Activated CD8-positive, alpha-beta memory T cell treated with anti-CD3 and anti-CD28 coated beads, Interleukin-2, amount 50 U/mL, for 24 hours (primary cell): ENCODE measurements around the gene TTC4.
"Not testable (repeated sequence)": the region's sequence is repeated elsewhere in the genome, so short reads cannot be mapped to it uniquely, and the experiment has no call there.

Experiments used
- DNase-seq: peaks from one replicate; pipeline ENCODE4 v3.0.0-alpha.2; 2020; ENCODE audit errors: extremely low read depth

The TTC4 gene

DNA sequence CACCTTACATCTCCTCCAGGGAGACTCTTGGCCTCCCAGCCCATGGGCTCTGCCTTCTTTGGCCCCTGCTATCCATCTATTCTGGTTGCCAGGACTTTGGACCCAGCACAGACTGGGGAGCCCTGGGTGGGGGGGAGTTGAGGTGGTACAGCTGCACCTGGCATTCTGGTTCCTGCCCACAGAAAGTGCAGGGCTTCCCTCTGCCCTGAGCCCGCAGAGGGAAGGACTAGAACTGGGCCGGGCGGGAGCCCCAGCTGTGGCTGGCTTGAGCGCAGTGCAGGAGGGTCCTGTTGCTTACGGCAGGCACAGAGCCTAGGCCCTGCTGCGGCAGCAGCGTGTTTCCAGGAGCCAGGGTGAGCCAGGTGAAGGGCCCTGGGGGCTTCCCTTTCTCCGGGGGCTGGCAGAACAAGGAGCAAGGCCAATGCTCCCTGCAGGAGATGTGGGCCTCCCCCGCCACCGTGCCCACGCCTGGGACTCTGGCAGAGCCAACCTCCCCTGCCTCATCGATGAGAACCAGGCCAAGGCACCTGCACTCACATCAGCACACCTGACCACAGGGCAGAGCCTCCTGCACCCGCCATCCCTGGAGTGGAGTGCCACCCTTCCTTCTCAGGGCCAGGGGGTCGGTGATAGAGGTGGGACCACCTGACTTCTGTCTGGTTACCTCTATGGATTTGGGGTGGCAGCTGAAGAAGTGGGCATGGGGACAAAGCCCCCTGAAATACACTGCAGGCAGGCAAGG lies 32.6 kb downstream of the TTC4 start:
- DNase-seq = no peak

DNA sequence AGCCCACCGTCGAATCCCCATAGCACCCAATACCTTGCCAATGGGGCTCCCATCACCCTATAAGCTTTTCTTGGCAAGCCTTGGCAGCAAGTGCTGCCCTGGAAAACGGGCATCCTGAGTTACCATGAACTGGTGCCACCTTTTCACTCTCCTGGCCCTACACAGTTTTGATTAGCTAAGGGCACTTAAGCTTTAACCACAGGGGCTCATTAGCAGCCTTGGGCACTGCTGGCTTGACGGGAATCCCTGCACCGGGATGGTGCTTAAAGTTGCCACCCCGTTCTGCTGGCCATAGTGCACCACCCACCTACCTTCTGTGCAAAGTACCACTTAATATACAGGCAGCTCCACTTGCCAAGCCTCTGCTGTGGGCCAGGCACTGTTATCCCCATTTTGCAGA lies 34.9 kb downstream of the TTC4 start:
- DNase-seq = no peak

DNA sequence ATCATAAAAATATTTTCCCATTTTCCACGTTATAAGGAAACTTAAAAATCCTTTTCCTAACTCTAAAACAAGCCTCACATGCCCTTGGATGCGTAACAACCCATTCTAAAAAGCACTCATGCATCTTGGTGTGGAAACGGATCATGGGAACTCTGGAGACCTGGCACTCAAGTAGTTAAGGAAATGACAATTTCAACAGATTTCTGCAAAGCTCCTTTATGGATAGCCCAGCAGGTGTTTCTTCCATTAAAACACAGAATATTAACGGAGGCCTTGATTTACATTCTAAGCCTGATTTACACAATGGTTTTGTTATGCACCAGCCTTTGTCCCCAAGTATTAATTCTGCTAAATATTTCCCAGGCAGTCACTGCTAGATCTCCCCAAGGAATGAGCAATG lies 35.8 kb downstream of the TTC4 start:
- DNase-seq = no peak

DNA sequence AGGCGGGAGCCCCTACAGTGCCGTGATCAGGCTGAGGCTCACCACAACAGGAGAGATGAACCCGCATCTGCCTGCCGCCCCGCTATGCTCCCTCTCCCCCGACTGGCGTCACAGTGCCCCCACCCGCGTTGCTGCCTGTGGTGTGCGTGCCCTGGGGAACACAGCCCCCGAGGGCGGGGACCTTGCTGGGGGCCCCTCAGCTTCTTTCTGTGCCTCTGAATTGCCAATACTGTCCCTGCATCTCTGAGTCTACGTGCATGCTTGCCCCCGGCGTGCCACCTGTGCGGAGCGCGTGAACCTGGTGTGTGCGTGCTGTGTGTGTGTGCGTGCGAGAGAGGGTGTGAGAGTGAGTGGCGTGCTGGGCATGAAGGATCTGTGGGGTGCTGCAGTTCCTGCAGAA lies 38.4 kb downstream of the TTC4 start:
- no peak for DNase-seq

DNA sequence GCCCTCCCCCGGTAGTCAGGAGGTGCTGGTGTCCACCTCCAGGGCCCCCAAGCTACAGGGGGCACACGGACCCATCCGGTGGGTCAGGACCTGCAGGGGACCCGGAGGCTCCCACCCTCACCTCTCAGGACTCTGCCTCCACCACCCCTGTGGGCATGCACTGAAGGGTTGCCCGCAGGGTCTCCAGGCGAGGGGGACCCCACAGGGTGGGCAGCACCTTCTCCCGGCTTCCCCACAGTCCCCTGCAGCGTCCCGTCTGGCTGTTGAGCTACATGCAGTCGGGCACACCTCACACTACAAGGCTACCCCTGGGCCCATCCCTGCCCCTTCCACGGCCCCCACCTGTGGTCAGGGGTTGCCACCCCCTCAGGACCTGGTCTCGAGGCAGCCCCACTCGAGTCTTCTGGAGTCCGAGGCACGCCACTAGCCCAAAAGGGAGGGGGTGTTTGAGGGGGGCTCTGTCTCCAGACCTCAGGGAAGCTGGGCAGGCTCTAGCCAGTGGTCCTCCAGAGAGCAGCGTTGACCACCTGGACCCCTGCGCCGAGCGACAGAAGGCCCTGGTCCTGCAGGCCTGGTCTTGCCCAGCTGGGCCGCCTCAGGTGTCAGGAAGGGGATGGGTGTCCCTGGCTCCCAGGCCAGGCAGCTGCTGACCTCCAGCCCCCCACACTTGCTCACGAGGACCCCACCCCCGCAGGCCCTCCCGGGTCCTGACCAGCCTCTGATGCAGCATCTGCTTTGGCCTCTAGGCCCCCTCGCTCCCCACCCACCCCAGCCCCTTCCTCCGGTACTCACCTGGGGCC lies 39.0 kb downstream of the TTC4 start:
- no peak for DNase-seq

DNA sequence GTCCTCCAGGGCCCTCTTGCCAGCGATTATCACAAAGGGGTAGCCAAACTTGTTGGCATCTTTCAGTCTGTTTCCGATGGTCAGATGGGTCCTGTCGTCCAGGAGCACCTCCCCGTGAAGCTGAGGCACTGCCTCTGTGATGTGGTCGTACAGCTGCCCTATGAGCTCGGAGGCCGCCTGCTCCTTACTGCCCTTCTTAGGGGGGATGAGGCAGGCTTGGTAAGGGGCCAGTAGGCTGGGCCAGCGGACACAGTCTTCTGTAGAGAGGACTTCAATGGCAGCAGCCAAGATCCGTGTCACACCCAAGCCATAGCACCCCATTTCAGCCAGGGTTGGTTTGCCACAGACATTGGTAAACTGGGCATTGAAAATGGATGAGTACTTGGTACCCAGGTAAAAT lies 42.2 kb downstream of the TTC4 start:
- DNase-seq = no peak

DNA sequence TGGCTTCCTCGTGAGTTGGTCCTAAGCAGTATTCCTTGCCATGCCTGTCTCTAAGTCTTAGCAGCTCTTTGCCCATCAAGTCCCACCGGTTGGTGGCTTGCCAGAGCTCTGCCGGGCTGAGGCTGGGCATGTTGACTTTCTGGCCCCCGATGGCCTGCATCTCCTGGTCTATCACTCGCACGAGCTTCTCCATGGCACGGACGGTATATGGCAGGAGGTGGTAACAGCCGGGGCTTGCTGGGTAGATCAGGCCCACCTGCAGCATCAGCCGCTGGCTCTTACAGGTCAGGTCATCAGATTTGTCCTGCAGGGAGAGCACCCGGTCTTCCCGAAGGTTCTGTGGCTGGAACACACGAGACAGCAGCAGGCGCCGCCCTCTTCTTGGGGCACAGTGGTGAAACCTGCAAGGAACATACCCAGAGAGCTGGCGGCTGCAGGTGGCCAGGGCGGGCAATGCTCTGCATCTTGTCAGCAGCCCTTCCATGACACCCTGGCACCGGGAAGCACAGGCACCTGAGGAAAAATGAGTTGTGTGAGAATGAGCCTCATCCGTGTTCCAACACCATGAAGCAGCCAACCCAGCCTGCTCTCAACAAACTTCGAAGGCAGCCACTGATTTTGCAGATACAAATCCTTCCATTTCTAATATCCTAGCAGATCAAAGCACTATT lies 43.2 kb downstream of the TTC4 start:
- no peak for DNase-seq

DNA sequence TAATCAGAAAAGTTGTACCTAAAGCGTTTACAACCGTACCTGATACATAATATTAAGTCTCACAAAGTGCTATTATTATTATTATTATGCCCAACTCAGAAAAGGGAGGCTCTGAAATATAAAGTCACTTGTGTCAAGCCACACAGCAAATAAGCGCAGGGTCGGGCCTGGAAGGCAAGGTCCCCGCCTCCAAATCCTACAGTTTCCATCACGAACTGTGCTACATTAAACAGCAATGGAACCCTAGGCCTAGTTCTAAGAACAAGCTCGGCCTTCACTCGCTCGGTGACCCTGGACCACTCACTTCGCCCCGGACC lies 48.1 kb downstream of the TTC4 start:
- no peak for DNase-seq

DNA sequence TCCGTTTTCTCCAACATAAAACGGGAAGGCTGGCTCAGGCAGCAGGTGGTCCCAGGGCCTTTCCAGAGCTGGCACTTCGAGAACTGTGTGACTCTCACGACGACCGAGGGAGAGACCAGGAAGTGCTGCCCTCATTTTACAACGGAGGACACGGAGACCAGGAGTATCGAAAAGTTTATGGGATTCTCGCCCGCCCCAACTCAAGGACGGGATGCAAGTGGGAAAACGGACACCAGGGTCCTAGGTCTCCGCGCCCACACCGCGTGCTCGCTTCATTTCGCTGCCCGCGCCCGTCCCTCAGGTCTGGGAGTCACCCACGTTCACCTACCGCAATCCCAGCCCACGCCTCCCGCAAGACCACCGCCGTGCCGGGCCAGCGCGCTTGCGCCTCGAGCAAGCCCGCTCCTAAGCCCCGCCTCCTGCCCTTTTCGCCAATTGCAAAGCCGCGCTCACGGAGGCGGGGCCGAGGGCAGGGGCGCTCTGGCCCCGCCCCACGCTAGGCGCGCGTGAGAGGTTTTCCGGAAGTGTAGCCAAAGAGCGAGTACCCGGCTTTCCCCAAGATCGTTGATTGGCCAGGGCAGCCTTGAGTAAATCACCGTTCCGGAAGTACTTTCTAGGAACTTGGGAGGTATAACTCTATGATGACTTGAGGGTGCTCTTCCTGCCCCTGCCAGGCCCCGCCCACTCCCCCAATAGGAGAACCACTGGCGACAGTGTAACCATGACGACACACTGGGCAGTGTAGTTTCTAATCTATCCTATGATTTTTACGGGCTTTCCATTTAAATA lies 48.7 kb downstream of the TTC4 start, which contains the start of gene PARS2:
Gene PARS2 (minus strand): TSS at position 391 of the 789 bp plus-strand sequence. CDS start 5,362 bp downstream, outside the sequence.
- DNase-seq = peak; percentile 86

DNA sequence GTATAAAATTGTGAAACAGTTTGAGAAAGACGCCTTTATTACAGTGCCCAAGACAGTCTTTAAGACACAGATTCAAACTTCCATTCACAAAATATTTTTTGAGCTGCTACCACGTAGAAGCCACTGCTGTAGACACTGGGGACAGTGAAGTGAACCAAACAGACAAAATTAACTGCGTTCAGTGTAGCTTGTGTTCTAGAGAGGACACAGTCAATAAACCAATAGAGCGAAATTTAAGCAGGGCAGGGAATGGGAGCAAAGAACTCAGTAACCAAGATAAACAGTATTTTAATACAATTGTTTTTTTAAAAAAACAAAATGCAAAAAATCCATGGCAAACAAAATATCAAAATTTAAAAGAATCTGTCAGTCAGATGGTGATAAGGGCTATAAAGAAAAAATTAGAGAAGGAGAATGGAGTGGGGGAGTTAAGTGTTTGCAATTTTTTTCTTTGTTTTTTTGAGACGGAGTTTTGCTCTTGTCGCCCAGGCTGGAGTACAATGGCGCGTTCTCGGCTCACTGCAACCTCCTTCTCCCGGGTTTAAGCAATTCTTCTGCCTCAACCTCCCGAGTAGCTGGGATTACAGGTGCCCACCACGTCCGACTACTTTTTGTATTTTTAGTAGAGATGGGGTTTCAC lies 49.4 kb downstream of the TTC4 start:
- no peak for DNase-seq

DNA sequence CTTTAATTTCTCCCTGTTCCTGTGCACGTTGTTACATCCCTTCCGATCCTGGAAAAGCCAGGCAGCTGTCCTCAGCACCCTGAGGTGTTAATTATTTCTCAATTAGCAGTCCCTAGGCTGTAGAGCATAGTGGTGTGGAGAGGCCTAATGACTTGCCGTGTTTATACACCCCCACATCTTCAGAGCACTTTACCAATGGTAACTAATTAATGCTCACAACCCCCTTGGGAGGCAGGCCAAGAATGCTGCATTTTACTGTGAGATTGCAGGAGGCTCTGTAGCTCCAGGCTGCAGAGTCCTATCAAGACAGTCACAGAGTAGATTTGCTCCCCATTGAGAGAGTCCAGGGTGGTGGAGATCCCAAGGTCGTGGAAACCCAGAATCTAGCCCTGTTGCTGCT lies 51.1 kb downstream of the TTC4 start:
- DNase-seq = no peak

DNA sequence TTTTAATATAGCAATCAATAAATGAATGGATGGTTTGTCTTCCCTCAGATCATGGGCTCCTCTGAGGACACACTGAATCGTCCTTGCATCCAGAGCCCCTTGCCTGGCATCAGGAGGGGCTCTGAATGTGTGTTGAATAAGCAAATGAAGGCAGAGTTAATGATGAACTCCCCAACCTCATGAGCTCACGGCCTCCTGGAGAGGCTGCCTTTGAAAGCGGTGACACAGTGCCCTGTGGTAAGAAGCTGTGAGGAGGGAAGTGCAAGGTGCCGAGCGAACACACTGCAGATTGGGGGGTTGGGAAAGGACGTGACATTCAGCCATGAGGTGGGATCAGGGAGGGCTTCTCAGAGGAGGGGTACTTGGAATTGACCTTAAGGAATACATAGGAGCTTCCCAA lies 51.9 kb downstream of the TTC4 start:
- DNase-seq = no peak

DNA sequence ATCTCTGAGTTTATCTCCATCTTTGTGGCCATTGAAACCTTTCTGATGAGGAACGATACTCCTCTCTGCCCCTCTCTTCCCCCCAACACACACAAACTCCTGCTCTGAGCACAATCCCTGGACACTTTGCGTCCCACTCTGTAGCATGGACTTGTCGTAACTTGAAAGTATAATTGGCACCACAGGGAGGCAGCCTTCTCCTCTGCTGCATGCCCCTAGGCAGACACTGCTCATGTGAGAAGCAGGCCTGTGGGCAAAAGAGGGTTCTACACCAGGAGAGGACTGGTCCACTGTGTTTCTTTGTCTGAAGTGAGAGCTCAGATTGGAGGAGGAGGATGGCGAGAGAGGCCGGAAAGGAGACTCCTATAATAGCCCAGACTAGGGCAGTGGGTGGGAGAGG lies 52.4 kb downstream of the TTC4 start:
- DNase-seq = no peak

DNA sequence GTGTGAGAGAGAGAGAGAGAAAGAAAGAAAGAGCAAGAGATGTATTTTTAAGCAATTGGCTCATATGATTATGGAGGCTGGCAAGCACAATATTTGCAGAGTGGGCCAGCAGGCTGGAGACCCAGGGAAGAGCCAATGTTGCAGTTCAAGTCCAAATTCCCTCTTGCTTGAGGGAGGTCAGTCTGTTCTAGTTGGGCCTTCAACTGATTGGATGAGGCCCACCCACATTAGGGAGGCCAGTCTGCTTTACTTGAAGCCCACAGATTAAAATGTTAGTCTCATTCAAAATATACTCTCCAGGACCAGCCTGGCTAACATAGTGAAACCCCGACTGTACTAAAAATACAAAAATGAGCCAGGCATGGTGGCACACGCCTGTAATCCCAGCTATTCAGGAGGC lies 57.3 kb downstream of the TTC4 start:
- no peak for DNase-seq

DNA sequence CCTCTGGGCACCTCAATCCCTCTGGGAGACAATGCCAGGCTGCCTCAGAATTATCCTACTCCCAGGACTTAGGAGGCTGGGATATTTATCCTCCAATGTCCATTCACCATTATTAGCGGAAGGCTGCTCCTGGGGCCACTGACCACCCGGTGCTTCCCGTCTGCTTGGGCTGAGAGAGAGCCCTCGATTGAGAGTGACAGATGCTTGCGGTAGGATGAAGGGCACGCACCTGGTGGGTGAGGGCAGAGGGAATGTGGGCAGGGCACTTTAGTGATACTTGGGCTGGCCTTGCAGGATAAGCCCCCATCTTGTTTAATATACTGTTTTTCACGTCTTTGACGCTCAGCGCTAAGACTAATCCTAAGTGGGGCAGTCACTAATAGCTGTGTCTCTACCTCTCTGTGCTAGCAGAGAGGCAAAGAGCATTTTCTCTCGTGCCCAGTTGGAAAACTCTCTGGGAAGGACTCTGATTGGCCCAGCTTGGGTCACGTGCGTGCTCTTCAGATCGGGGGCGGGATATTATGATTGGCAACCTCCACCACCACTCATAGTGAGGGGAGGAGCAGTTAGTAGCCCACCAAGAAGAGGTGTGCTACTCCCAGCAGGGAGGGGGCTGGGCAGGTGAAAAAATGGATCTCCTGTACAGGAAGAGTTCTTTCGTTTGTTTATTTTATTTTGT lies 59.3 kb downstream of the TTC4 start:
- no peak for DNase-seq

DNA sequence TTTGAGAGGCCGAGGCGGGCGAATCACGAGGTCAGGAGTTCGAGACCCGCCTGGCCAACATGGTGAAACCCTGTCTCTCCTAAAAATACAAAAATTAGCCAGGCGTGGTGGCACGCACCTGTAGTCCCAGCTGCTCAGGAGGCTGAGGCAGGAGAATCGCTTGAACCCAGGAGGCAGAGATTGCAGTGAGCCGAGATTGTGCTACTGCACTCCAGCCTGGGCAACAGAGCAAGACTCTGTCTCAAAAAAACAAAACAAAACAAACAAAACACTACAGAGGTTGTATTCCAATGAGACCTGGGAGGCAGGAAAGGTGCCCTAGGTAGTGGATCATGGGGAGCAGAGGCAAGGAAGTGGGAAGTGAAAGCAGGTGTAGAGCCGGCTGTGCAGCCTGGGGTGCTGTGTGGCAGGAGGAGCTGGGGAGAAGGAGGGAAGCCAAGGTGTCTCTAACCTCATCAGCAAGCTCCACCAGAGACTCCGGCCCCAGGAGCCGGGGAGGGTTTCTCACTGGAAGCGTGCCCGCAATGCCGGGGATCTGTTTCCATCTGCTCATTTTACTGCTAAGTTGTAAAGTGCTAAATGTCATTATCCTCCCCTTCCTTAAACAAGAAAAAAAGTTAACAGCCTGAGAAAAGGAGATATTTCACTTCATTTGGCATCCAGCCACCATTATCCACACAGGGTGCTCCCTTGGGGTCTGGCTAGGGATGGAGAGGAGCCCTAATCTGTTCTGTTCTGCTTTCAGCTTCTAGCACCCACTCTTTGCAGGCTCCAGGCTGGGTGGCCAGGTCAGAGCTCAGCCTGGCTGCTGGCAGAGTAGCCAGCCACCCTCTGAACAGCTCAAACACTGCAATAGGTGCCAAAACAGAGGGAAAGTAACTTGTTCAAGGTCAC lies 60.4 kb downstream of the TTC4 start:
- DNase-seq = not testable (repeated sequence)

DNA sequence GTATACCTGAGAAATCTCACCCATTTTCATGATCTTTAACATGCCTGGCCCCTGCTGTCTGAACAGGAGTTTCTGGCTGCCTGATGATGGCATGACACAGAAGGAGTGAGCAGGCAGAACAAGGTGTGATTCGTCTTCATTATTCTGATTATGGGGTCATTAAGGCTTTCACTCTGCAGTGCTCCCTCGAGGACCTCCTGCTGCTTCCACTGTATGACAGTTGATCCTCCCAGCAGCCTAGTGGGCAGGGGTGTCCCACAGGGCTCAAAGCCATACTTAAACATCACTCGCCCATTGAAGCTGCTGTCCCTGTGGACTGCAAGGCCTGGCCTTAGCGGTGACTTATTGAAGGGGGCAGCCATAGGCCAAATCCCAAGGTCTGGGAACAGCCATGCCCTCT lies 61.4 kb downstream of the TTC4 start:
- DNase-seq = no peak

DNA sequence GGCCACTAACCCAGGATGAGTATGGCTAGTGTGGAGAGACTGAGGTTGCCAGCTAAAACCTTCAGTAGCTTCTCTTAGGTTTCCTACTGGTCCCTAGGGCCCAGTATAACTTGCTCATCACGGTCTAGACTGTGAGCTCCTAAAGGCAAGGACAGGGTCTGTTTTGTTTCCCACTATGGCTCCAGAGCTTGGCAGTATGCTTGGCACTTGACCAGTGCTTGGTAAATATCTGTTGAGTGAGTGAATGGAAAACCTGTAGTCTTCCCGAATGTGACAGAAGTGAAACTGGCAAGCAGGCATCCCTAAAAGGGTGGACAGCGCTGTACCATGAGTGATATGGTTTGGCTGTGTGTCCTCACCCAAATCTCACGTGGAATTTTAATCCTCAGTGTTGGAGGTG lies 61.8 kb downstream of the TTC4 start:
- no peak for DNase-seq

DNA sequence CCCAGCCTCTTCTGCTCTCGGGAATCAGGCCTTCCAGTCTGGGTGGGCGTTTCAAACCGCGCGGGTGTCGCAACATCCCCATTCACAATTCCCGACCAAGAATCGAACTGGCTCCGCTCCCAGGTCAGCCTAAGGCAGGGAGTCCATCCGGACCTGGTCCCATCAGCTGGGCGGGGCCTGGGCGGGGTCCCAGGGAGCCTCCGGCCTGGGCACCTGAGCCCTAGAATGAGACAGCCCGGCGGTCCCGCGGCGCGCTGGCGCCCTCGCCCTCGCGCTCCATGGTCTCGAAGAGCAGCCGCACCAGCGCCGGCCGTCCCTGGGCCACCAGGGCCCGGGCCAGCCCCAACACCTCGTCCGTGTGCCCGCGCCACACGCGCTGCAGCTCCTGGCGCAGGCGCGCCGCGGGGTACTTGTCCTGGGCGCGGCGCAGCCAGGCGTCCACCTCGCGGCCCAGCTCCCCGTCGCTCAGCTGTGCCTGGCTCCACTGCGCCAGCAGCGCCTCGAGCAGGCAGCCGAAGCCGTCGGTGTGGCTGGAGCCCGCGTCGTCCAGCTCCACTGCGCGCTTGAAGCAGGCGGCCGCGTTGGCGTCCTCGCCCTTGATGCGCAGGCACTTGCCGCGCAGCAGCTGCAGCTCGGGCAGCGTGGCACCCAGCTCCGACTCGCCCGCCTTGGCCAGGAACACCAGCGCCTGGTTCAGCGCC lies 65.5 kb downstream of the TTC4 start:
- DNase-seq = no peak
